Gastrocnemius medialis (tissue), 4 donors: ENCODE data around the gene ECE2. TPM values are rescaled to one million over a fixed set of nuclear protein-coding genes. Genes with fewer than 3 reads are reported as not detected.

Experiments used
- ATAC-seq, 2 donors: fragments of 150-250 bp; one replicate each; pipeline ENCODE4 v1.9.1; 2016
- DNase-seq, 2 donors: peaks; one replicate each; pipeline ENCODE4 v3.0.0-alpha.2; 2019
- H3K27ac ChIP-seq, 4 donors: fragments of 200-600 bp; sonication (generic); 1 replicate in 1 of 4; 2 replicates in 3 of 4; pipeline ENCODE4 v1.5.1; 2016 to 2018; ENCODE audit warnings: mild to moderate bottlenecking in 2 of 4, moderate library complexity in 1 of 4
- H3K27me3 ChIP-seq, 3 donors: fragments of 200-600 bp; sonication (generic) in 2 of 3; 1 replicate in 1 of 3; 2 replicates in 2 of 3; pipeline versions ENCODE4 v1.5.1 to v1.6.0; 2016 to 2019; ENCODE audit warnings: mild to moderate bottlenecking in 1 of 3, moderate library complexity in 1 of 3
- H3K36me3 ChIP-seq, 2 donors: fragments of 200-600 bp; sonication (generic) in 1 of 2; one replicate each; pipeline ENCODE4 v1.5.1; 2017 to 2018
- H3K4me1 ChIP-seq, 2 donors: fragments of 200-600 bp; sonication (generic) in 1 of 2; one replicate each; pipeline ENCODE4 v1.5.1; 2016 to 2017; ENCODE audit warnings: mild to moderate bottlenecking in 2 of 2
- H3K4me3 ChIP-seq, 4 donors: fragments of 200-600 bp; sonication (generic) in 3 of 4; 1 replicate in 1 of 4; 2 replicates in 3 of 4; pipeline ENCODE4 v1.5.1; 2016 to 2019; ENCODE audit warnings: mild to moderate bottlenecking in 2 of 4
- H3K9me3 ChIP-seq, 3 donors: fragments of 200-600 bp; sonication (generic) in 2 of 3; 1 replicate in 1 of 3; 2 replicates in 2 of 3; pipeline ENCODE4 v1.5.1; 2016 to 2019
- POLR2A ChIP-seq, 2 donors: fragments of 450-650 bp; IDR thresholded peaks; one replicate each; pipeline ENCODE4 v1.6.1; 2017; ENCODE audit warnings: antibody characterized with exemption in 2 of 2, mild to moderate bottlenecking in 2 of 2, moderate library complexity in 2 of 2
- in situ Hi-C, 4 donors: fragments of 200-750 bp; cut with MboI; loops; one replicate each; pipeline versions ENCODE4 v1.15.0 to v1.8.0; 2017; ENCODE audit warnings: low sequenced_read_pairs in 4 of 4
- intact Hi-C: fragments of 100-400 bp; cut with DNase I; formaldehyde crosslinking; loops from one replicate; pipeline ENCODE4 v1.15.1; 2023; ENCODE audit warnings: low total_unique reads
- total RNA-seq, 4 donors: library from RNA; depleted of rRNA; stranded (reverse); fragments of >200 nt; gene quantifications; one replicate each; pipeline versions ENCODE4 v1.1.0 to v1.2.3, GENCODE V29; 2016
- TF ChIP-seq, protein P1 (sequence below), 5 experiments: fragments of 450-650 bp in 3 of 5; fragments of 200-600 bp in 2 of 5; sonication (generic) in 2 of 5; IDR thresholded peaks in 4 of 5; conservative IDR thresholded peaks in 1 of 5; 1 replicate in 4 of 5; 2 replicates in 1 of 5; pipeline ENCODE4 v1.5.1; 2016 to 2019; ENCODE audit warnings: antibody characterized with exemption in 5 of 5, mild to moderate bottlenecking in 3 of 5, moderate library complexity in 3 of 5

ECE2 gene
- total RNA-seq, 4 donors from 2014 or later, result not detected

DNA sequence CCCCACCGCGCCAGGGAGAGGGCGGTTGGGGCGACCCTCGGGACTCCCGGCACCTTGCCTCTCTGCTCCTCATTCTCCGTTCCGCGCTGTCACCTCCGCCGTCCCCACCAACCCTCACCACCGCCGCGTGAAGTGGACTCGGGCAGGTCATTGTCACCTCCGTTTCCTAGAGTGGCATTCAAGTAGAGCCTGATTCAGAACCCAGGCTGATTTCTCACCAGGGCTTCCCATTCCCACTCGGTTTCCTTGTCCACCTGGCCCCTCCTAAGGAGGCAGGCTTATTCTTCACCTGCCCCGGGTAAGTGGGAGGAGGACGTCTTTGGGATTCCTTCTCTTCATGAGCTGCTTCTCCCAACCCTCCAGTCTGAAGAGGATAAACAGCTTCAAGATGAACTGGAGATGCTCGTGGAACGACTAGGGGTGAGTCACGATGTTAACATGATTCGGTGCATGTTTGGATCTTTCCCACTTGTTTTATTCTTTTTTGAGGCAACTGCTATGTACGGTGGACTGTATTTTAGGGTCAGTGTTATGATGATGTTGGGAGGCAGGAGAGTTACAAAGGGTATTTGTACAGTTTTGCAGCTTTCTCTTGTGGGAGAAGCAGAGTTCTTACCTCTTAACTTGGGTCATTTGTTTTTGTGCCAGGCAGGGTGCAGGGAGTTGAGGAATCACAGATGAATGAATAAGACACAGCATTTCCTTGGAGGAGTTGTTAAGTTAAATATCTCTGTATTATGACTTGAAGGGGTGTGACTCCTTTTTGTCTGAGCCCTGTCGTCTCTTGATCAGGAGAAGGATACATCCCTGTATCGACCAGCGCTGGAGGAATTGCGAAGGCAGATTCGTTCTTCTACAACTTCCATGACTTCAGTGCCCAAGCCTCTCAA, 23.9 kb downstream of the ECE2 start:
- in situ Hi-C loops (loop anchor here in 1 of 4 donors (25.0 kb wide), 1 partner anchor 412 kb away; the partner anchor contains the start of gene PARL), intact Hi-C loops (loop anchor here (1.0 to 10.0 kb wide), 9 partner anchors 15 to 415 kb away; partner anchors contain the start of genes ABCC5, ABCF3, AP2M1 and DVL3)
- Histone ChIP-seq H3K4me3 (peak overlapping the region; percentile 70 to 93 (median 76)), H3K9me3 (no peaks in the 10 kb centered on the region), H3K27me3 (no peaks in the 10 kb centered on the region), H3K36me3 (peaks cover 18 to 46% of the 10 kb centered on the region in 2 donors), H3K27ac (peak overlapping the region; percentile 81 to 93 (median 86)), H3K4me1 (peaks cover 14 to 18% of the 10 kb centered on the region in 2 donors)
- ATAC-seq, result peak; percentile 7 to 21
- DNase-seq, result no peak
- TF ChIP-seq, protein P1, sequence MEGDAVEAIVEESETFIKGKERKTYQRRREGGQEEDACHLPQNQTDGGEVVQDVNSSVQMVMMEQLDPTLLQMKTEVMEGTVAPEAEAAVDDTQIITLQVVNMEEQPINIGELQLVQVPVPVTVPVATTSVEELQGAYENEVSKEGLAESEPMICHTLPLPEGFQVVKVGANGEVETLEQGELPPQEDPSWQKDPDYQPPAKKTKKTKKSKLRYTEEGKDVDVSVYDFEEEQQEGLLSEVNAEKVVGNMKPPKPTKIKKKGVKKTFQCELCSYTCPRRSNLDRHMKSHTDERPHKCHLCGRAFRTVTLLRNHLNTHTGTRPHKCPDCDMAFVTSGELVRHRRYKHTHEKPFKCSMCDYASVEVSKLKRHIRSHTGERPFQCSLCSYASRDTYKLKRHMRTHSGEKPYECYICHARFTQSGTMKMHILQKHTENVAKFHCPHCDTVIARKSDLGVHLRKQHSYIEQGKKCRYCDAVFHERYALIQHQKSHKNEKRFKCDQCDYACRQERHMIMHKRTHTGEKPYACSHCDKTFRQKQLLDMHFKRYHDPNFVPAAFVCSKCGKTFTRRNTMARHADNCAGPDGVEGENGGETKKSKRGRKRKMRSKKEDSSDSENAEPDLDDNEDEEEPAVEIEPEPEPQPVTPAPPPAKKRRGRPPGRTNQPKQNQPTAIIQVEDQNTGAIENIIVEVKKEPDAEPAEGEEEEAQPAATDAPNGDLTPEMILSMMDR (IDR thresholded peaks at IDR 0.05 in 4 of 5, conservative IDR thresholded peaks at IDR 0.05 in 1 of 5), result no peak
- TF ChIP-seq POLR2A (IDR thresholded peaks at IDR 0.05), result no peak

DNA sequence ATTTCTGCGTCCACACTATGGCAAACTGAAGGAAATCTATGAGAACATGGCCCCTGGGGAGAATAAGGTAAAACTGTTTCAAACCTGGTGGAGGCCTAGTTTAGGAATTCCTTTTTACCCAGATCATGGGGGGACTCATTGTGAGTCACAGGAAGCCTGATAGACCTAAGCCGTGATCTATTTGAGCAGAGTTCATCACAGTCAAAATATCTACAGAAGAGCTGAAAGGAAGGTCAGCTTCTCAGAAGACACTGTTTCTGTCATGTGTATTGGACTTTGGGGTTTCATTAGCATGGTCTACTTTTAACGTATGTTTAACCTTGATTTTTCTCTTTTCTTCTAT, 24.5 kb downstream of the ECE2 start:
- H3K27ac ChIP-seq, result peak overlapping the region; percentile 81 to 93 (median 86)
- no peaks in the 10 kb centered on the region for H3K27me3 ChIP-seq
- ATAC-seq (no peak), DNase-seq (no peak)
- no peaks in the 10 kb centered on the region for H3K9me3 ChIP-seq
- H3K36me3 ChIP-seq, result peaks cover 18 to 53% of the 10 kb centered on the region in 2 donors
- H3K4me3 ChIP-seq, result peak overlapping the region; percentile 70 to 93 (median 76)
- intact Hi-C loops (no loop called here), in situ Hi-C loops (no loop called here)
- TF ChIP-seq, protein P1 (IDR thresholded peaks at IDR 0.05 in 4 of 5, conservative IDR thresholded peaks at IDR 0.05 in 1 of 5), result no peak
- no peak for TF ChIP-seq POLR2A (IDR thresholded peaks at IDR 0.05)
- H3K4me1 ChIP-seq, result peaks cover 14 to 18% of the 10 kb centered on the region in 2 donors

DNA sequence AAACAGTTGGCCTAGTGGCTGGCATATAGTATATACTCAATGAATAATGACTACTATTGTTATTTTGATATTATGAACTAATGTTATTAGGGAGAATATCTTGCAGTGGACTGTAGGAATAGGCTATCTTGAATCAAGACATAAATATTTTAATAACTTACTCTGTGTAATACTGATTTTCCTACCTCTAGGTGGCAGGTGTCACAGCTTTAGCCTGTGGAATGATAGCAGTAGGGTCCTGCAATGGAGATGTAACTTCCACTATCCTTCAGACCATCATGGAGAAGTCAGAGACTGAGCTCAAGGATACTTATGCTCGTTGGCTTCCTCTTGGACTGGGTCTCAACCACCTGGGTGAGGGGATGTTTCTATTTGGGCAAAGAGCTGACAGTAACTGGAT, 29.8 kb downstream of the ECE2 start:
- Histone ChIP-seq H3K36me3 (peaks cover 22 to 90% of the 10 kb centered on the region in 2 donors), H3K27ac (no peak overlapping the region), H3K27me3 (no peaks in the 10 kb centered on the region), H3K4me1 (peaks cover 5 to 8% of the 10 kb centered on the region in 2 donors), H3K9me3 (no peaks in the 10 kb centered on the region), H3K4me3 (no peak overlapping the region)
- in situ Hi-C loops (no loop called here), intact Hi-C loops (no loop called here)
- ATAC-seq (peak in 1 of 2 donors; percentile 49), DNase-seq (no peak)
- TF ChIP-seq, protein P1 (IDR thresholded peaks at IDR 0.05 in 4 of 5, conservative IDR thresholded peaks at IDR 0.05 in 1 of 5), result peak in 2 of 5 experiments; percentile 14 to 18
- TF ChIP-seq POLR2A (IDR thresholded peaks at IDR 0.05), result no peak

DNA sequence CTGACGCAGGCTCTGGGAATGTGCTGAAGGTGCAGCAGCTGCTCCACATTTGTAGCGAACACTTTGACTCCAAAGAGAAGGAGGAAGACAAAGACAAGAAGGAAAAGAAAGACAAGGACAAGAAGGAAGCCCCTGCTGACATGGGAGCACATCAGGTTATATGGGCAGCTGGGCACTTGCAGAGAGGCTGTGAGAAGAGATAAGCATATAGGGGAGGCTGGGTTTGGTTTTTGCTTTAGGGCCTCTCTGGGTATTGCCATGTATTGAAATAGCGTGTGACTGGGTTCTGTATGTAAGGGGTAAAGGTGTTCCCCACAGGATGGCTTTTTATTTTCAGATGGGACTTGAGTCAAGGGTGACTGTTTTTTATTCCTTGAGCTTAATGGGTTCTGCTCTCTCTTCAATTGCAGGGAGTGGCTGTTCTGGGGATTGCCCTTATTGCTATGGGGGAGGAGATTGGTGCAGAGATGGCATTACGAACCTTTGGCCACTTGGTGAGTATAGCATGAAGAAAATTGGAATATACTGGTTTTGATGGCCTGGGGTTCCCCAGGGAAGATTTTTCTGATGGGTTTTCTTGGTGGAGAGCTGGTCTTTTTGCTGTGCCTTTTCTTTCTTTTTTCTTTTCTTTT, 30.6 kb downstream of the ECE2 start:
- Histone ChIP-seq H3K9me3 (no peaks in the 10 kb centered on the region), H3K4me3 (no peak overlapping the region), H3K4me1 (peaks cover 0 to 2% of the 10 kb centered on the region in 2 donors), H3K27ac (no peak overlapping the region), H3K36me3 (peaks cover 20 to 81% of the 10 kb centered on the region in 2 donors), H3K27me3 (no peaks in the 10 kb centered on the region)
- no peak for TF ChIP-seq POLR2A (IDR thresholded peaks at IDR 0.05)
- TF ChIP-seq, protein P1 (IDR thresholded peaks at IDR 0.05 in 4 of 5, conservative IDR thresholded peaks at IDR 0.05 in 1 of 5), result no peak
- in situ Hi-C loops, result no loop called here
- no peak for DNase-seq
- intact Hi-C loops, result no loop called here
- no peak for ATAC-seq
